ENCODE measurements around the gene GM2A.
"Not testable (repeated sequence)": the region's sequence is repeated elsewhere in the genome, so short reads cannot be mapped to it uniquely, and the experiment has no call there.

Gene GM2A

GRCh38 chr5:151228986-151229385 is 24.0 kb upstream of the GM2A start:
- no peak for DNase-seq (ENCODE audit: low read depth)

GRCh38 chr5:151230048-151230680 is 22.8 kb upstream of the GM2A start:
- DNase-seq (ENCODE audit: low read depth): no peak

GRCh38 chr5:151231359-151231758 is 21.6 kb upstream of the GM2A start:
- no peak for DNase-seq (ENCODE audit: low read depth)

GRCh38 chr5:151233616-151234085 is 19.3 kb upstream of the GM2A start:
- DNase-seq (ENCODE audit: low read depth): no peak

GRCh38 chr5:151234476-151235238 is 18.3 kb upstream of the GM2A start:
- no peak for DNase-seq (ENCODE audit: low read depth)

GRCh38 chr5:151235239-151235571 is 17.8 kb upstream of the GM2A start:
- not testable (repeated sequence) for DNase-seq (ENCODE audit: low read depth)

GRCh38 chr5:151236888-151237287 is 16.1 kb upstream of the GM2A start:
- no peak for DNase-seq (ENCODE audit: low read depth)

GRCh38 chr5:151237685-151238084 is 15.3 kb upstream of the GM2A start:
- DNase-seq (ENCODE audit: low read depth): no peak

- DNase-seq (ENCODE audit: low read depth): no peak
Observed at GRCh38 chr5:151238303-151238741, 14.7 kb upstream of the GM2A start.

- DNase-seq (ENCODE audit: low read depth): peak; percentile 57
Observed at GRCh38 chr5:151239237-151239861, 13.6 kb upstream of the GM2A start.

GRCh38 chr5:151240268-151240835 is 12.6 kb upstream of the GM2A start:
- DNase-seq (ENCODE audit: low read depth): not testable (repeated sequence)

- DNase-seq (ENCODE audit: low read depth): no peak
Observed at GRCh38 chr5:151240924-151241635, 11.9 kb upstream of the GM2A start.

- DNase-seq (ENCODE audit: low read depth): no peak
Observed at GRCh38 chr5:151243127-151243526, 9.9 kb upstream of the GM2A start.

- peak; percentile 25 for DNase-seq (ENCODE audit: low read depth)
Observed at GRCh38 chr5:151243564-151243963, 9.4 kb upstream of the GM2A start.

GRCh38 chr5:151244206-151244605 is 8.8 kb upstream of the GM2A start:
- DNase-seq (ENCODE audit: low read depth): no peak

GRCh38 chr5:151245680-151246219 is 7.2 kb upstream of the GM2A start:
- DNase-seq (ENCODE audit: low read depth): no peak

- no peak for DNase-seq (ENCODE audit: low read depth)
Observed at GRCh38 chr5:151248651-151249050, 4.3 kb upstream of the GM2A start.

GRCh38 chr5:151249281-151249680 is 3.7 kb upstream of the GM2A start:
- DNase-seq (ENCODE audit: low read depth): no peak

GRCh38 chr5:151250346-151251000 is 2.5 kb upstream of the GM2A start:
- DNase-seq (ENCODE audit: low read depth): no peak

GRCh38 chr5:151251001-151251551 is 1.9 kb upstream of the GM2A start:
- DNase-seq (ENCODE audit: low read depth): peak; percentile 21

GRCh38 chr5:151251621-151252020 is 1.4 kb upstream of the GM2A start:
- DNase-seq (ENCODE audit: low read depth): no peak
